Measurements from ENCODE around the gene CDH24.

DNA sequence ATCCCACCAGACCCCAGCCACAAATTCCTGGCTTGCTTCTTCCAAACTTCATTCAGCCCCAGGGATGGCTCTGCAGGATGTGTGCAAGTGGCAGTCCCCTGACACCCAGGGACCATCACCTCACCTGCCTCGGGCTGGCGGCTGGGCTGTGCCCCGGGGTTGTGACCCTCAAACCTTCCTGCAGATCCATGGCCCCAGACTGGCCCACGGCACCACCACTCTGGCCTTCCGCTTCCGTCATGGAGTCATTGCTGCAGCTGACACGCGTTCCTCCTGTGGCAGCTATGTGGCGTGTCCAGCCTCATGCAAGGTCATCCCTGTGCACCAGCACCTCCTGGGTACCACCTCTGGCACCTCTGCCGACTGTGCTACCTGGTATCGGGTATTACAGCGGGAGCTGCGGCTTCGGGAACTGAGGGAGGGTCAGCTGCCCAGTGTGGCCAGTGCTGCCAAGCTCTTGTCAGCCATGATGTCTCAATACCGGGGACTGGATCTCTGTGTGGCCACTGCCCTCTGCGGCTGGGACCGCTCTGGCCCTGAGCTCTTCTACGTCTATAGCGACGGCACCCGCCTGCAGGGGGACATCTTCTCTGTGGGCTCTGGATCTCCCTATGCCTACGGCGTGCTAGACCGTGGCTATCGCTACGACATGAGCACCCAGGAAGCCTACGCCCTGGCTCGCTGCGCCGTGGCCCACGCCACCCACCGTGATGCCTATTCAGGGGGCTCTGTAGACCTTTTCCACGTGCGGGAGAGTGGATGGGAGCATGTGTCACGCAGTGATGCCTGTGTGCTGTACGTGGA lies 15.0 kb downstream of the CDH24 start, which contains the start of gene PSMB11:
- TF ChIP-seq, protein P1, sequence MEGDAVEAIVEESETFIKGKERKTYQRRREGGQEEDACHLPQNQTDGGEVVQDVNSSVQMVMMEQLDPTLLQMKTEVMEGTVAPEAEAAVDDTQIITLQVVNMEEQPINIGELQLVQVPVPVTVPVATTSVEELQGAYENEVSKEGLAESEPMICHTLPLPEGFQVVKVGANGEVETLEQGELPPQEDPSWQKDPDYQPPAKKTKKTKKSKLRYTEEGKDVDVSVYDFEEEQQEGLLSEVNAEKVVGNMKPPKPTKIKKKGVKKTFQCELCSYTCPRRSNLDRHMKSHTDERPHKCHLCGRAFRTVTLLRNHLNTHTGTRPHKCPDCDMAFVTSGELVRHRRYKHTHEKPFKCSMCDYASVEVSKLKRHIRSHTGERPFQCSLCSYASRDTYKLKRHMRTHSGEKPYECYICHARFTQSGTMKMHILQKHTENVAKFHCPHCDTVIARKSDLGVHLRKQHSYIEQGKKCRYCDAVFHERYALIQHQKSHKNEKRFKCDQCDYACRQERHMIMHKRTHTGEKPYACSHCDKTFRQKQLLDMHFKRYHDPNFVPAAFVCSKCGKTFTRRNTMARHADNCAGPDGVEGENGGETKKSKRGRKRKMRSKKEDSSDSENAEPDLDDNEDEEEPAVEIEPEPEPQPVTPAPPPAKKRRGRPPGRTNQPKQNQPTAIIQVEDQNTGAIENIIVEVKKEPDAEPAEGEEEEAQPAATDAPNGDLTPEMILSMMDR (conservative IDR thresholded peaks at IDR 0.05; ENCODE audit: low read length): no peak
- TF ChIP-seq EZH2phosphoT487 (IDR thresholded peaks at IDR 0.05; ENCODE audit: borderline replicate concordance, low read depth, low read length): no peak

Measured in OCI-LY7 (cell line).